HUES64 (cell line): ENCODE results near the gene DDX17. TPM values are rescaled to one million over a fixed set of nuclear protein-coding genes. Genes with fewer than 3 reads are reported as not detected.

Experiments used
- H3K27ac ChIP-seq: 2 replicates; pipeline ENCODE4 v1.7.0; 2013; ENCODE audit warnings: low read depth, low read length, inconsistent platforms
- H3K27me3 ChIP-seq: 2 replicates; pipeline ENCODE4 v1.6.1; 2013; ENCODE audit warnings: mild to moderate bottlenecking, low read length; ENCODE audit not compliant: insufficient read depth
- H3K36me3 ChIP-seq: 2 replicates; pipeline ENCODE4 v1.6.1; 2013; ENCODE audit warnings: mild to moderate bottlenecking, low read length; ENCODE audit not compliant: insufficient read depth
- H3K4me1 ChIP-seq: 2 replicates; pipeline ENCODE4 v1.6.1; 2013; ENCODE audit warnings: mild to moderate bottlenecking, low read length, moderate library complexity; ENCODE audit not compliant: insufficient read depth
- H3K4me3 ChIP-seq: 2 replicates; pipeline ENCODE4 v1.5.1; 2013; ENCODE audit warnings: mild to moderate bottlenecking, low read length, moderate library complexity
- H3K9ac ChIP-seq: 2 replicates; pipeline ENCODE4 v1.6.1; 2013; ENCODE audit warnings: mild to moderate bottlenecking, low read depth, low read length
- H3K9me3 ChIP-seq: 2 replicates; pipeline ENCODE4 v1.6.1; 2013; ENCODE audit warnings: low read depth, low read length; ENCODE audit not compliant: insufficient read depth
- WGBS: fragments of 150-250, 120-280 bp; methylation state at CpG from one replicate; pipeline ENCODE4 v1.1.7; 2013; ENCODE audit warnings: missing lambda C conversion rate; 5-methylcytosine and 5-hydroxymethylcytosine counted together
- polyA plus RNA-seq, 2 experiments: library from polyadenylated mRNA; stranded (reverse); fragments of 50-300 nt; gene quantifications; one replicate each; pipeline ENCODE4 v1.2.3, GENCODE V29; 2013

DDX17 gene
- polyA plus RNA-seq (2013, experiment 1 of 2), result 201 TPM
- polyA plus RNA-seq (2013, experiment 2 of 2), result 203 TPM

- 2% methylated on average over 83 of the region's 83 CpGs for WGBS
- Histone ChIP-seq H3K27ac (peak within 1 kb of the TSS; percentile 100), H3K9me3 (no peaks in the 10 kb centered on the region)
Measured at GRCh38 chr22:38506118-38506962, at the start of gene DDX17. DDX17 (minus strand) TSS chr22:38506311.

GRCh38 chr22:38554281-38554680 is 48.2 kb upstream of the DDX17 start:
- no peak overlapping the region for H3K9ac ChIP-seq
- H3K9me3 ChIP-seq, result no peaks in the 10 kb centered on the region
- no peaks in the 10 kb centered on the region for H3K4me1 ChIP-seq
- no peaks in the 10 kb centered on the region for H3K27me3 ChIP-seq
- H3K27ac ChIP-seq, result no peak overlapping the region
- no peaks in the 10 kb centered on the region for H3K36me3 ChIP-seq
- H3K4me3 ChIP-seq, result no peak overlapping the region
- 91% methylated on average over 2 of the region's 3 CpGs for WGBS

More at GRCh38 chr22:38506118-38506962, at the start of gene DDX17:
- Histone ChIP-seq H3K27me3 (no peaks in the 10 kb centered on the region), H3K4me1 (peaks cover 24% of the 10 kb centered on the region), H3K9ac (peak within 1 kb of the TSS; percentile 100), H3K36me3 (peaks cover 34% of the 10 kb centered on the region), H3K4me3 (peak within 1 kb of the TSS; percentile 95)

GRCh38 chr22:38549101-38549894 is 43.2 kb upstream of the DDX17 start:
- Histone ChIP-seq H3K4me1 (peaks cover 4% of the 10 kb centered on the region; the same call in 1 of the 2 replicates), H3K27ac (no peak overlapping the region), H3K9ac (no peak overlapping the region), H3K4me3 (no peak overlapping the region), H3K27me3 (no peaks in the 10 kb centered on the region), H3K9me3 (0 out of 2 replicates have a peak, but pooled peaks cover under 1% of the 10 kb centered on the region), H3K36me3 (no peaks in the 10 kb centered on the region)
- 94% methylated on average over 6 of the region's 7 CpGs for WGBS

- Histone ChIP-seq H3K9me3 (peaks cover 8% of the 10 kb centered on the region; the same call in 1 of the 2 replicates), H3K27me3 (no peaks in the 10 kb centered on the region), H3K36me3 (no peaks in the 10 kb centered on the region), H3K27ac (no peak overlapping the region), H3K9ac (no peak overlapping the region), H3K4me1 (no peaks in the 10 kb centered on the region), H3K4me3 (no peak overlapping the region)
- 92% methylated on average over 2 of the region's 2 CpGs for WGBS
Measured at GRCh38 chr22:38540701-38541100, 34.6 kb upstream of the DDX17 start.

GRCh38 chr22:38531251-38531938 is 25.3 kb upstream of the DDX17 start:
- Histone ChIP-seq H3K27me3 (no peaks in the 10 kb centered on the region), H3K27ac (no peak overlapping the region), H3K9me3 (no peaks in the 10 kb centered on the region), H3K4me1 (peaks cover 5% of the 10 kb centered on the region; the same call in 1 of the 2 replicates), H3K4me3 (no peak overlapping the region), H3K9ac (no peak overlapping the region), H3K36me3 (no peaks in the 10 kb centered on the region)
- WGBS, result 93% methylated on average over 4 of the region's 4 CpGs

GRCh38 chr22:38524429-38524828 is 18.3 kb upstream of the DDX17 start:
- Histone ChIP-seq H3K4me3 (no peak overlapping the region), H3K36me3 (no peaks in the 10 kb centered on the region), H3K9me3 (no peaks in the 10 kb centered on the region), H3K9ac (no peak overlapping the region), H3K4me1 (no peaks in the 10 kb centered on the region), H3K27ac (no peak overlapping the region), H3K27me3 (no peaks in the 10 kb centered on the region)
- 92% methylated on average over 3 of the region's 3 CpGs for WGBS

- Histone ChIP-seq H3K4me1 (no peaks in the 10 kb centered on the region), H3K4me3 (no peak overlapping the region), H3K36me3 (no peaks in the 10 kb centered on the region), H3K27ac (no peak overlapping the region), H3K9ac (no peak overlapping the region), H3K9me3 (no peaks in the 10 kb centered on the region), H3K27me3 (no peaks in the 10 kb centered on the region)
- 90% methylated on average over 5 of the region's 5 CpGs for WGBS
Measured at GRCh38 chr22:38523479-38523878, 17.4 kb upstream of the DDX17 start.

- Histone ChIP-seq H3K9me3 (no peaks in the 10 kb centered on the region), H3K27me3 (no peaks in the 10 kb centered on the region), H3K27ac (no peak overlapping the region), H3K9ac (no peak overlapping the region), H3K36me3 (no peaks in the 10 kb centered on the region), H3K4me3 (no peak overlapping the region), H3K4me1 (no peaks in the 10 kb centered on the region)
- WGBS, result 97% methylated on average over 2 of the region's 3 CpGs
Measured at GRCh38 chr22:38523029-38523428, 16.9 kb upstream of the DDX17 start.

GRCh38 chr22:38519453-38520250 is 13.5 kb upstream of the DDX17 start:
- 94% methylated on average over 1 of the region's 2 CpGs for WGBS
- Histone ChIP-seq H3K27ac (no peak overlapping the region), H3K4me3 (no peak overlapping the region)

GRCh38 chr22:38518620-38519019 is 12.5 kb upstream of the DDX17 start:
- Histone ChIP-seq H3K4me1 (peaks cover 4% of the 10 kb centered on the region; the same call in 1 of the 2 replicates), H3K4me3 (no peak overlapping the region), H3K27me3 (no peaks in the 10 kb centered on the region), H3K9me3 (no peaks in the 10 kb centered on the region), H3K36me3 (no peaks in the 10 kb centered on the region), H3K27ac (no peak overlapping the region), H3K9ac (no peak overlapping the region)
- 89% methylated on average over 4 of the region's 4 CpGs for WGBS

More at GRCh38 chr22:38519453-38520250, 13.5 kb upstream of the DDX17 start:
- Histone ChIP-seq H3K4me1 (no peaks in the 10 kb centered on the region), H3K9me3 (no peaks in the 10 kb centered on the region), H3K27me3 (no peaks in the 10 kb centered on the region), H3K36me3 (no peaks in the 10 kb centered on the region), H3K9ac (no peak overlapping the region)
